Measurements from ENCODE around the gene SYNE2.

DNA sequence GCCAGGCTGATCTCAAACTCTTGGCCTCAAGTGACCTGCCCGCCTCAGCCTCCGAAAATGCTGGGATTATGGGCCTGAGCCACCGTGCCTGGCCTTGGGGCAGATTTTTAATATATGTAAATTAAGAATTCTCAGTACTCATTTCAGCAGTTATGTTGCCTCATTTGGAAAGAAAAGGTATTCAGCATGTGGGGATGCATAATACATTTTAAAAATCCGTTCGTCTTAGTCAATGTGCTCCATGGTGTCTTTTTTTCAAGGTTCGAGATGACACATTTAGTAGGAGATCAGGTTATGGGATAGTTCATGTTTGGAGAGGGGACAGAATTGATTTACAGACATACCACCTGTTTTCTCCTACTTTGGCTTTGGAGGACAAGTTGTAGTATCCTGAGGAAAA is 10.2 kb downstream of the SYNE2 start:
- TF ChIP-seq, protein P1, sequence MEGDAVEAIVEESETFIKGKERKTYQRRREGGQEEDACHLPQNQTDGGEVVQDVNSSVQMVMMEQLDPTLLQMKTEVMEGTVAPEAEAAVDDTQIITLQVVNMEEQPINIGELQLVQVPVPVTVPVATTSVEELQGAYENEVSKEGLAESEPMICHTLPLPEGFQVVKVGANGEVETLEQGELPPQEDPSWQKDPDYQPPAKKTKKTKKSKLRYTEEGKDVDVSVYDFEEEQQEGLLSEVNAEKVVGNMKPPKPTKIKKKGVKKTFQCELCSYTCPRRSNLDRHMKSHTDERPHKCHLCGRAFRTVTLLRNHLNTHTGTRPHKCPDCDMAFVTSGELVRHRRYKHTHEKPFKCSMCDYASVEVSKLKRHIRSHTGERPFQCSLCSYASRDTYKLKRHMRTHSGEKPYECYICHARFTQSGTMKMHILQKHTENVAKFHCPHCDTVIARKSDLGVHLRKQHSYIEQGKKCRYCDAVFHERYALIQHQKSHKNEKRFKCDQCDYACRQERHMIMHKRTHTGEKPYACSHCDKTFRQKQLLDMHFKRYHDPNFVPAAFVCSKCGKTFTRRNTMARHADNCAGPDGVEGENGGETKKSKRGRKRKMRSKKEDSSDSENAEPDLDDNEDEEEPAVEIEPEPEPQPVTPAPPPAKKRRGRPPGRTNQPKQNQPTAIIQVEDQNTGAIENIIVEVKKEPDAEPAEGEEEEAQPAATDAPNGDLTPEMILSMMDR (IDR thresholded peaks at IDR 0.05; ENCODE audit: low read depth, low read length): no peak
- TF ChIP-seq POLR2A (IDR thresholded peaks at IDR 0.05; ENCODE audit: extremely low read depth, insufficient read length): no peak

Measured in NB4 (cell line).